CD4-positive, alpha-beta T cell treated with Interferon alpha-2 for 1 hour (primary cell): ENCODE measurements around the gene PEX10.

ENCODE experiments used
- DNase-seq, 2 donors: peaks; one replicate each; pipeline ENCODE4 v3.0.0-alpha.2; 2020 to 2022

Gene PEX10

GRCh38 chr1:2372551-2373490, 39.5 kb downstream of the PEX10 start:
- no peak for DNase-seq

GRCh38 chr1:2368053-2368744, 44.2 kb downstream of the PEX10 start:
- no peak for DNase-seq

GRCh38 chr1:2363847-2364513, 48.4 kb downstream of the PEX10 start:
- no peak for DNase-seq

GRCh38 chr1:2360588-2361364, 51.6 kb downstream of the PEX10 start:
- DNase-seq = no peak

- DNase-seq = no peak
Measured at GRCh38 chr1:2358651-2359640, 53.4 kb downstream of the PEX10 start.

GRCh38 chr1:2358072-2358471, 54.3 kb downstream of the PEX10 start:
- no peak for DNase-seq

GRCh38 chr1:2356911-2357845, 55.2 kb downstream of the PEX10 start:
- no peak for DNase-seq

- no peak for DNase-seq
Measured at GRCh38 chr1:2356401-2356800, 56.0 kb downstream of the PEX10 start.

GRCh38 chr1:2355373-2356261, 56.7 kb downstream of the PEX10 start:
- no peak for DNase-seq

GRCh38 chr1:2354511-2355372, 57.6 kb downstream of the PEX10 start:
- DNase-seq = no peak
